Natural killer cell (primary cell): ENCODE data around the gene METTL24. TPM values are rescaled to one million over a fixed set of nuclear protein-coding genes. Genes with fewer than 3 reads are reported as not detected.

ENCODE experiments used
- ATAC-seq, 3 donors: fragments of 150-1000 bp in 2 of 3; fragments of 200-7000 bp in 1 of 3; cut with Tn5 transposase; 1 replicate in 1 of 3; 2 replicates in 2 of 3; pipeline ENCODE4 v1.10.0; 2021; ENCODE audit warnings: mild to moderate bottlenecking in 2 of 3, moderate library complexity in 2 of 3
- DNase-seq, 2 donors: peaks; one replicate each; pipeline versions ENCODE4 v3.0.0 to v3.0.0-alpha.2; 2013 to 2021; ENCODE audit warnings: mixed read lengths in 1 of 2
- H3K27ac ChIP-seq: one replicate; pipeline ENCODE4 v1.5.1; 2013; ENCODE audit warnings: mild to moderate bottlenecking, low read length
- H3K27me3 ChIP-seq: one replicate; pipeline ENCODE4 v1.6.1; 2013; ENCODE audit warnings: low read length; ENCODE audit not compliant: control insufficient read depth, insufficient read depth
- H3K36me3 ChIP-seq: one replicate; pipeline ENCODE4 v1.6.1; 2013; ENCODE audit warnings: low read length; ENCODE audit not compliant: control insufficient read depth, insufficient read depth
- H3K4me1 ChIP-seq: one replicate; pipeline ENCODE4 v1.6.1; 2013; ENCODE audit warnings: low read length; ENCODE audit not compliant: control insufficient read depth, insufficient read depth
- H3K4me3 ChIP-seq: one replicate; pipeline ENCODE4 v1.5.1; 2013; ENCODE audit warnings: low read length
- H3K9me3 ChIP-seq: one replicate; pipeline ENCODE4 v1.6.1; 2013; ENCODE audit warnings: low read length; ENCODE audit not compliant: control insufficient read depth, insufficient read depth
- H3K27ac Mint-ChIP-seq, 2 donors: one replicate each; pipeline ENCODE4 v1.8.0; 2022; ENCODE audit warnings: mild to moderate bottlenecking in 2 of 2, mixed read lengths in 2 of 2, moderate library complexity in 1 of 2
- H3K27me3 Mint-ChIP-seq, 2 donors: one replicate each; pipeline ENCODE4 v1.8.0; 2022; ENCODE audit warnings: low read depth in 2 of 2, mixed read lengths in 2 of 2
- H3K36me3 Mint-ChIP-seq: one replicate; pipeline ENCODE4 v1.8.0; 2022; ENCODE audit warnings: mixed read lengths
- H3K4me1 Mint-ChIP-seq, 2 donors: one replicate each; pipeline ENCODE4 v1.8.0; 2022; ENCODE audit warnings: mixed read lengths in 2 of 2
- H3K4me3 Mint-ChIP-seq: one replicate; pipeline ENCODE4 v1.8.0; 2022; ENCODE audit warnings: mild to moderate bottlenecking, moderate library complexity, mixed read lengths
- H3K9me3 Mint-ChIP-seq, 2 donors: one replicate each; pipeline ENCODE4 v1.8.0; 2022; ENCODE audit warnings: mixed read lengths in 2 of 2
- WGBS: methylation state at CpG from one replicate; pipeline ENCODE4 v1.1.7; 2013; ENCODE audit warnings: missing lambda C conversion rate; ENCODE audit not compliant: insufficient coverage; 5-methylcytosine and 5-hydroxymethylcytosine counted together
- intact Hi-C: fragments of 100-400 bp; cut with micrococcal nuclease; formaldehyde crosslinking; loops from one replicate; pipeline ENCODE4 v1.14.2; 2022
- total RNA-seq, 4 donors: library from RNA; stranded (reverse); fragments of 120-200 nt in 1 of 4; gene quantifications; one replicate each; pipeline versions ENCODE4 v1.2.3 to v1.2.4, GENCODE V29; 2013 to 2022
- TF ChIP-seq, protein P1 (sequence below): fragments of 200-600 bp; IDR thresholded peaks from one replicate; pipeline ENCODE4 v1.8.0; 2022; ENCODE audit warnings: antibody characterized with exemption

Gene METTL24
- total RNA-seq, 3 donors from 2014 or later (not counting 1 experiment from before 2014, with no cell fraction given), result 0.24 to 1.00 TPM; not detected in 1

DNA sequence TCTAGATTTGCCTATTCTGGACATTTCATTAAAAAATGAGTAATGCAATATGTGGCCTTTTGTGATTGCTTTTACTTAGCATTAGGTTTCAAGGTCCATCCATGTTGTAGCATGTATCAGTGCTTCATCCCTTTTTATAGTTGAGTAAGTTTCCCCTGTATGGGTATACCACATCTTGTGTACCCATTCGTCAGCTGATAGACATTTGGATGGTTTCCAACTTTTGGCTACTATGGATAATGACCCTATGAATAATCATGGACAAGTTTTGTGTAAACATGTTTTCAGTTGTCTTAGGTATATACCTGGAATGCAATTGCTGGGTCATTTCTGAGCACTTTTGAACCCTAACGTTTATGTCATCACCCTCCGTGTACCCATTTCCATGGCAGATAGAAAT is 15.4 kb downstream of the METTL24 start:
- H3K9me3 Mint-ChIP-seq, result no peaks in the 10 kb centered on the region
- Histone ChIP-seq H3K36me3 (no peaks in the 10 kb centered on the region), H3K27ac (no peak overlapping the region), H3K4me1 (no peaks in the 10 kb centered on the region), H3K4me3 (no peak overlapping the region), H3K9me3 (no peaks in the 10 kb centered on the region), H3K27me3 (no peaks in the 10 kb centered on the region)
- 100% methylated on average over 1 of the region's 3 CpGs for WGBS
- H3K27me3 Mint-ChIP-seq, result peaks cover 0 to 3% of the 10 kb centered on the region in 2 donors
- intact Hi-C loops, result no loop called here
- H3K27ac Mint-ChIP-seq, result no peak overlapping the region
- TF ChIP-seq, protein P1, sequence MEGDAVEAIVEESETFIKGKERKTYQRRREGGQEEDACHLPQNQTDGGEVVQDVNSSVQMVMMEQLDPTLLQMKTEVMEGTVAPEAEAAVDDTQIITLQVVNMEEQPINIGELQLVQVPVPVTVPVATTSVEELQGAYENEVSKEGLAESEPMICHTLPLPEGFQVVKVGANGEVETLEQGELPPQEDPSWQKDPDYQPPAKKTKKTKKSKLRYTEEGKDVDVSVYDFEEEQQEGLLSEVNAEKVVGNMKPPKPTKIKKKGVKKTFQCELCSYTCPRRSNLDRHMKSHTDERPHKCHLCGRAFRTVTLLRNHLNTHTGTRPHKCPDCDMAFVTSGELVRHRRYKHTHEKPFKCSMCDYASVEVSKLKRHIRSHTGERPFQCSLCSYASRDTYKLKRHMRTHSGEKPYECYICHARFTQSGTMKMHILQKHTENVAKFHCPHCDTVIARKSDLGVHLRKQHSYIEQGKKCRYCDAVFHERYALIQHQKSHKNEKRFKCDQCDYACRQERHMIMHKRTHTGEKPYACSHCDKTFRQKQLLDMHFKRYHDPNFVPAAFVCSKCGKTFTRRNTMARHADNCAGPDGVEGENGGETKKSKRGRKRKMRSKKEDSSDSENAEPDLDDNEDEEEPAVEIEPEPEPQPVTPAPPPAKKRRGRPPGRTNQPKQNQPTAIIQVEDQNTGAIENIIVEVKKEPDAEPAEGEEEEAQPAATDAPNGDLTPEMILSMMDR, result no peak
- ATAC-seq (no peak), DNase-seq (no peak)
- no peaks in the 10 kb centered on the region for H3K4me1 Mint-ChIP-seq
- no peaks in the 10 kb centered on the region for H3K36me3 Mint-ChIP-seq
- no peak overlapping the region for H3K4me3 Mint-ChIP-seq

DNA sequence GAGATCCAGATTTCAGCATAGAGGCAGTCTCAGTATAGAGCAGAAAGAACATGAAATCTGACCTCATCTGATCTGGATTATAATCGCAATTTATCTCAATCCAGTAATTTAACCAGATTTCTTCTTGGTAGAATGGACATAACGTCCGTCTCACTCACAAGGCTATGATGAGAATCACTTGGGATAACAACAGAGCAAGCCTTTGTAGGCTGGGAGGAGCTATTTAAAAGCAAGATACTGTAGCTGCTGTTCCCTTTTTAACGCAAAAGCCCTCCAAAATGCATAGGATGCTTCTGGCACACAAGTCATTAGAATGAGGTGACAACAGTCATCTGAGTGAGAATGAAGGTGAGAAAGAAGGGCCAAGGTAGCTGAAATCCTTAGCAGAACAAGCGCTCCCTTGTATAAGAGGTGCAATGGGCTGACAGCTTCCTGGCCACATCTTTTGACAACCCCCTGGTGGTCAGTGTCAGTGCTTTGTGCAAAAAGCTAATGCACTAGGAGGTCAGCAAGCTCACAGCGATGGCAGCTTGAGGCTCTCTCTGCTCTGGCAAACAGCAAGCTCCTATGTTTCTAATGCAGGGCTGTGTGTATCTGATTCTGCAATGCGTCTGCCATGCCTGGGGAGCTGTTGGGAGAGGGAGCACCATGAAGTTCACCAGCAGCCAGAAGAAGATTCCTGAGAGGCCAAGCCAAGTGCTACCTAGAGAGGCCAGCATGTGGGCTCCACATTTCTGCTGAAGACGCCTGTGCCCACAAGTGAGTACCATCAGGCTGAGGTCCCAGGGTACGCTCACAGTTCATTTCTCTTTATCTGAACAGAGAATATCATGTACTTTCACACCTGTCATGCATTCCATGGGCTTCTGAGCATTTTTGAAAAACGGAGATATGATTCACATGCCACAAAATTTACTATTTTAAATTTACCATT is 16.2 kb downstream of the METTL24 start:
- H3K36me3 ChIP-seq, result no peaks in the 10 kb centered on the region
- Mint-ChIP-seq H3K4me3 (no peak overlapping the region), H3K36me3 (no peaks in the 10 kb centered on the region), H3K9me3 (no peaks in the 10 kb centered on the region), H3K27ac (no peak overlapping the region), H3K27me3 (peaks cover 0 to 4% of the 10 kb centered on the region in 2 donors), H3K4me1 (no peaks in the 10 kb centered on the region)
- TF ChIP-seq, protein P1, result no peak
- H3K27me3 ChIP-seq, result no peaks in the 10 kb centered on the region
- H3K27ac ChIP-seq, result no peak overlapping the region
- ATAC-seq, result peak in 2 of 3 donors; percentile 14 to 52
- 90% methylated on average over 10 of the region's 10 CpGs for WGBS
- H3K4me3 ChIP-seq, result no peak overlapping the region
- H3K9me3 ChIP-seq, result no peaks in the 10 kb centered on the region
- no peaks in the 10 kb centered on the region for H3K4me1 ChIP-seq
- DNase-seq, result no peak
- intact Hi-C loops, result no loop called here

DNA sequence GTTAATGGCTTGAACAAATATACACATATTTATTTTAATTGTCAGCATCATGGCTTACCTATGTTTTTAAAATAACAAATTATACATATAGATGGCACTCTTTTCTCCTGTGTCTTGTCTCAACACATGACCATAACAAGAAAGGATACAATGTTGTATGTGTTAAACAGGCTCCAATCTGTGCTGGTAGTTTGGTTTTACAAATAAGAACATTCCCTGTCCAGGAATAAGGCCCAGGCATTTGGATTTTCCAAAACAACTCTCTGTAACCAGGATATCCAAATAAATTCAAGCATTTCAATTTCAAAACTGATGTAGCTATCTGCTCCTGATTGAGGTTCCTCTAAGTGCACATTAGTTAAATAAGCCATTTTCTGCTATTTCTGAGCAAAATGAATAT is 17.1 kb downstream of the METTL24 start:
- intact Hi-C loops, result no loop called here
- H3K4me1 ChIP-seq, result no peaks in the 10 kb centered on the region
- no peaks in the 10 kb centered on the region for H3K4me1 Mint-ChIP-seq
- H3K9me3 ChIP-seq, result no peaks in the 10 kb centered on the region
- no peaks in the 10 kb centered on the region for H3K27me3 ChIP-seq
- DNase-seq (no peak), ATAC-seq (no peak)
- no peaks in the 10 kb centered on the region for H3K9me3 Mint-ChIP-seq
- H3K36me3 Mint-ChIP-seq, result no peaks in the 10 kb centered on the region
- no peak overlapping the region for H3K4me3 ChIP-seq
- H3K36me3 ChIP-seq, result no peaks in the 10 kb centered on the region
- no peak overlapping the region for H3K27ac ChIP-seq
- H3K27ac Mint-ChIP-seq, result no peak overlapping the region
- TF ChIP-seq, protein P1, result no peak
- H3K4me3 Mint-ChIP-seq, result no peak overlapping the region
- H3K27me3 Mint-ChIP-seq, result peaks cover 0 to 6% of the 10 kb centered on the region in 2 donors
